PC-3 (cell line): Measurements from ENCODE around the gene ANKRD11.

Experiments
- CTCF ChIP-seq: fragments of 300-600 bp; sonication (generic); conservative IDR thresholded peaks from 2 replicates; pipeline ENCODE4 v1.5.1; 2017; ENCODE audit warnings: antibody characterized with exemption, low read depth, mild to moderate bottlenecking, low read length
- EZH2 ChIP-seq: fragments of 300-600 bp; sonication (generic); IDR thresholded peaks from one replicate; pipeline ENCODE4 v1.6.1; 2017; ENCODE audit warnings: antibody characterized with exemption, mild to moderate bottlenecking, low read length; ENCODE audit not compliant: unreplicated experiment

DNA sequence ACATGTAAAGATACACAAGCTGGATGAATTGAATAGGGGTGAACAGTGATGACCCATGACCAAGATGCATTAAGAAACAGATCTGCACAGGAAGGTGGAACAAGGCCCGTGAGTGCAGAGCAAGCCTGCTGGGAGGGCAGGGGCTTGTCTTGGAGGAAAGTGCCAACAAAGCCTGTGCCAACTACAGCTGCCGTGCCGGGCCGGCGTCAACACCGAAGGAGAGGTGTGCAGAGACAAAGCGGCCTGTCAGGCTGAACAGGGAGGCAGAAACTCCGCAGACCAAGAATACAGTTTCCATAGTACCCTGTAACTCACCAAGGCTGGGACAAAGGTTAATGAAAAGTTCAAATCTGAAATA is 46.7 kb downstream of the ANKRD11 start:
- TF ChIP-seq CTCF (no peak), EZH2 (no peak)
